A673 (cell line): ENCODE data around the gene PGM2L1.

Experiments used
- EZH2 ChIP-seq: fragments of 200-600 bp; sonication (generic); IDR thresholded peaks from 2 replicates; pipeline ENCODE4 v1.6.1; 2017; ENCODE audit warnings: borderline replicate concordance, low read depth, mild to moderate bottlenecking, mixed read lengths, antibody characterized with exemption, low read length; ENCODE audit not compliant: poor library complexity, severe bottlenecking
- TF ChIP-seq, protein P1 (sequence below): fragments of 300-800, 200-600 bp; sonication (generic); conservative IDR thresholded peaks from 2 replicates; pipeline ENCODE4 v1.5.1; 2017; ENCODE audit warnings: low read depth, mild to moderate bottlenecking, antibody characterized with exemption, low read length, moderate library complexity, mixed read lengths

GRCh38 chr11:74392256-74392655, 6.0 kb downstream of the PGM2L1 start:
- TF ChIP-seq, protein P1, sequence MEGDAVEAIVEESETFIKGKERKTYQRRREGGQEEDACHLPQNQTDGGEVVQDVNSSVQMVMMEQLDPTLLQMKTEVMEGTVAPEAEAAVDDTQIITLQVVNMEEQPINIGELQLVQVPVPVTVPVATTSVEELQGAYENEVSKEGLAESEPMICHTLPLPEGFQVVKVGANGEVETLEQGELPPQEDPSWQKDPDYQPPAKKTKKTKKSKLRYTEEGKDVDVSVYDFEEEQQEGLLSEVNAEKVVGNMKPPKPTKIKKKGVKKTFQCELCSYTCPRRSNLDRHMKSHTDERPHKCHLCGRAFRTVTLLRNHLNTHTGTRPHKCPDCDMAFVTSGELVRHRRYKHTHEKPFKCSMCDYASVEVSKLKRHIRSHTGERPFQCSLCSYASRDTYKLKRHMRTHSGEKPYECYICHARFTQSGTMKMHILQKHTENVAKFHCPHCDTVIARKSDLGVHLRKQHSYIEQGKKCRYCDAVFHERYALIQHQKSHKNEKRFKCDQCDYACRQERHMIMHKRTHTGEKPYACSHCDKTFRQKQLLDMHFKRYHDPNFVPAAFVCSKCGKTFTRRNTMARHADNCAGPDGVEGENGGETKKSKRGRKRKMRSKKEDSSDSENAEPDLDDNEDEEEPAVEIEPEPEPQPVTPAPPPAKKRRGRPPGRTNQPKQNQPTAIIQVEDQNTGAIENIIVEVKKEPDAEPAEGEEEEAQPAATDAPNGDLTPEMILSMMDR, result no peak
- TF ChIP-seq EZH2, result no peak
